ENCODE data around the gene C1QTNF4. TPM values are rescaled to one million over a fixed set of nuclear protein-coding genes. Genes with fewer than 3 reads are reported as not detected.
"Not testable (repeated sequence)": the region's sequence is repeated elsewhere in the genome, so short reads cannot be mapped to it uniquely, and the experiment has no call there.

C1QTNF4 gene
- polyA plus RNA-seq, 3 donors = 0.45 to 0.74 (median 0.66) TPM

- 55 to 63% (median 55%) methylated on average over 8 of the region's 8 CpGs for WGBS, 3 donors
- no peak overlapping the region for H3K27ac ChIP-seq (ENCODE audit: low read depth, low read length)
Observed at GRCh38 chr11:47572715-47573255, 21.4 kb downstream of the C1QTNF4 start.

GRCh38 chr11:47571895-47572294 is 22.3 kb downstream of the C1QTNF4 start:
- WGBS, 3 donors = 54 to 79% (median 71%) methylated on average over 1 of the region's 1 CpG
- no peak overlapping the region for H3K27ac ChIP-seq (ENCODE audit: low read depth, low read length)

GRCh38 chr11:47571357-47571729 is 22.9 kb downstream of the C1QTNF4 start:
- WGBS, 3 donors = 84 to 87% (median 85%) methylated on average over 4 of the region's 4 CpGs
- H3K27ac ChIP-seq (ENCODE audit: low read depth, low read length) = no peak overlapping the region

- 64 to 84% (median 66%) methylated on average over 3 of the region's 3 CpGs for WGBS, 3 donors
- no peak overlapping the region for H3K27ac ChIP-seq (ENCODE audit: low read depth, low read length)
Observed at GRCh38 chr11:47570651-47571356, 23.4 kb downstream of the C1QTNF4 start.

- H3K27ac ChIP-seq (ENCODE audit: low read depth, low read length) = no peak overlapping the region
- WGBS, 3 donors = 97 to 98% (median 98%) methylated on average over 7 of the region's 7 CpGs
Observed at GRCh38 chr11:47569646-47570045, 24.6 kb downstream of the C1QTNF4 start.

GRCh38 chr11:47566149-47566698 is 28.0 kb downstream of the C1QTNF4 start:
- WGBS, 3 donors = 23 to 28% (median 26%) methylated on average over 17 of the region's 17 CpGs

GRCh38 chr11:47565340-47566148 is 28.7 kb downstream of the C1QTNF4 start, which contains the start of gene PTPMT1:
PTPMT1 (plus strand) TSS chr11:47565599; CDS start chr11:47565623, 24 bp downstream.
- 0% methylated on average over 68 to 86 of the region's 86 CpGs for WGBS, 3 donors

More at GRCh38 chr11:47566149-47566698, 28.0 kb downstream of the C1QTNF4 start:
- no peak overlapping the region for H3K27ac ChIP-seq (ENCODE audit: low read depth, low read length)

GRCh38 chr11:47564933-47565339 is 29.3 kb downstream of the C1QTNF4 start:
- WGBS, 3 donors = 8 to 10% (median 9%) methylated on average over 11 of the region's 11 CpGs
- peak overlapping the region; percentile 68 for H3K27ac ChIP-seq (ENCODE audit: low read depth, low read length)

More at GRCh38 chr11:47565340-47566148, 28.7 kb downstream of the C1QTNF4 start, which contains the start of gene PTPMT1:
- peak within 1 kb of the TSS; percentile 68 for H3K27ac ChIP-seq (ENCODE audit: low read depth, low read length)

GRCh38 chr11:47564366-47564765 is 29.8 kb downstream of the C1QTNF4 start:
- not testable (repeated sequence) for H3K27ac ChIP-seq (ENCODE audit: low read depth, low read length)
- 93 to 94% (median 93%) methylated on average over 10 of the region's 10 CpGs for WGBS, 3 donors

GRCh38 chr11:47562393-47562792 is 31.8 kb downstream of the C1QTNF4 start:
- 74 to 98% (median 91%) methylated on average over 4 of the region's 4 CpGs for WGBS, 3 donors
- H3K27ac ChIP-seq (ENCODE audit: low read depth, low read length) = not testable (repeated sequence)

GRCh38 chr11:47560426-47560825 is 33.8 kb downstream of the C1QTNF4 start:
- 60 to 83% (median 65%) methylated on average over 2 of the region's 2 CpGs for WGBS, 3 donors
- H3K27ac ChIP-seq (ENCODE audit: low read depth, low read length) = no peak overlapping the region

GRCh38 chr11:47558695-47559094 is 35.5 kb downstream of the C1QTNF4 start:
- WGBS, 3 donors = 94 to 98% (median 96%) methylated on average over 1 of the region's 1 CpG

GRCh38 chr11:47557004-47557403 is 37.2 kb downstream of the C1QTNF4 start:
- 83 to 97% (median 97%) methylated on average over 11 to 12 of the region's 12 CpGs for WGBS, 3 donors
- H3K27ac ChIP-seq (ENCODE audit: low read depth, low read length) = not testable (repeated sequence)

More at GRCh38 chr11:47558695-47559094, 35.5 kb downstream of the C1QTNF4 start:
- no peak overlapping the region for H3K27ac ChIP-seq (ENCODE audit: low read depth, low read length)

- H3K27ac ChIP-seq (ENCODE audit: low read depth, low read length) = no peak overlapping the region
- 5 to 12% (median 8%) methylated on average over 9 of the region's 9 CpGs for WGBS, 3 donors
Observed at GRCh38 chr11:47553406-47553743, 40.8 kb downstream of the C1QTNF4 start.

GRCh38 chr11:47552566-47553405 is 41.4 kb downstream of the C1QTNF4 start, which contains the start of gene CELF1:
CELF1 (minus strand) TSS chr11:47553132; CDS start chr11:47499523, 53,609 bp downstream.
- WGBS, 3 donors = 0 to 1% (median 0%) methylated on average over 63 to 88 of the region's 89 CpGs
- peak within 1 kb of the TSS; percentile 34 for H3K27ac ChIP-seq (ENCODE audit: low read depth, low read length)

GRCh38 chr11:47552056-47552565 is 42.1 kb downstream of the C1QTNF4 start:
- peak overlapping the region; percentile 34 for H3K27ac ChIP-seq (ENCODE audit: low read depth, low read length)
- 2% methylated on average over 22 of the region's 22 CpGs for WGBS, 3 donors

- H3K27ac ChIP-seq (ENCODE audit: low read depth, low read length) = no peak overlapping the region
Observed at GRCh38 chr11:47551086-47551485, 43.1 kb downstream of the C1QTNF4 start.

All from adipose tissue (tissue), 3 donors.